ENCODE data around the gene SPATA6L.

DNA sequence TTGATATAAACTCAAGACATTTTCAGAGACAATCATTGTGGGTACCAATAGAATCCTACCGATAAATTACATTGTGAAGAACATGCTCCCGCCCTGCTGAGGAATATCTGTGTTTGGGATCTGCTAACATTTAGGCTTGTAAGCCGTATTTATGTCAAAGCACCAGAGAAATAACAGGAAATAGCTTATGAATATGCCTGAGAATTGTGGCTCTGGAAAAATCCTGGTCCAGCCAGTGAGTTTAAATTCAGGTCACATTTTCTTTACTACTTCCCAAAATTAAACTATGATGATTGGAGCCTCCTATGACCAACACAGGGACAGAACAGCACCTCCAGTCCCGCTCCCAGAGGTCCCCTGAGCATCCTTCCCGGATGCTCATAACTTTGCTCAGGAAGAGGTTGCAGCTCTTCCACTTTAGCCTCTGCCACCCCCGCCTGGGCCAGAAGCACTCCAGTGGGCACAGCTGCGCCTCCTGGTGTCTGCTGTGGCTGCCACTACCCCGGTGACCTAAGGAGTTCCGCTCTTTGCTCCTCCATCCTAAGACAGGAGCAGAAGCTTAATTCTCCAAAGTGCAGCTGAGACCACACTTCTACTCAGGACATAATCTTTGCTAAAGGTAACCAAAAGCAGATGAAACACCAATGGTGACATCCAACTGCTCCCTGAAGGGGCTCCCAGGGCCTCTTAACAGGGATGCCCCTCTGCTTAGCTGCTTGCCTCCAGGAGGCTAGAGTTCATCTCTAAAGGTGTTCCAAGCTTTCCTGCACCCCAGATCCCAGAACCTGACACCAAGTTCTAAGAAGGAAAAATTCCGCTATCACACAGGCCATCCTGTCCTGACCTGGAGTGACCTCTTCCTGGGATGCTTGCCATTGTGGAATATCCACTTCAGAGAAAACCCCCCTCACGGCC is 117.2 kb downstream of the SPATA6L start:
- TF ChIP-seq, protein P1, sequence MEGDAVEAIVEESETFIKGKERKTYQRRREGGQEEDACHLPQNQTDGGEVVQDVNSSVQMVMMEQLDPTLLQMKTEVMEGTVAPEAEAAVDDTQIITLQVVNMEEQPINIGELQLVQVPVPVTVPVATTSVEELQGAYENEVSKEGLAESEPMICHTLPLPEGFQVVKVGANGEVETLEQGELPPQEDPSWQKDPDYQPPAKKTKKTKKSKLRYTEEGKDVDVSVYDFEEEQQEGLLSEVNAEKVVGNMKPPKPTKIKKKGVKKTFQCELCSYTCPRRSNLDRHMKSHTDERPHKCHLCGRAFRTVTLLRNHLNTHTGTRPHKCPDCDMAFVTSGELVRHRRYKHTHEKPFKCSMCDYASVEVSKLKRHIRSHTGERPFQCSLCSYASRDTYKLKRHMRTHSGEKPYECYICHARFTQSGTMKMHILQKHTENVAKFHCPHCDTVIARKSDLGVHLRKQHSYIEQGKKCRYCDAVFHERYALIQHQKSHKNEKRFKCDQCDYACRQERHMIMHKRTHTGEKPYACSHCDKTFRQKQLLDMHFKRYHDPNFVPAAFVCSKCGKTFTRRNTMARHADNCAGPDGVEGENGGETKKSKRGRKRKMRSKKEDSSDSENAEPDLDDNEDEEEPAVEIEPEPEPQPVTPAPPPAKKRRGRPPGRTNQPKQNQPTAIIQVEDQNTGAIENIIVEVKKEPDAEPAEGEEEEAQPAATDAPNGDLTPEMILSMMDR (IDR thresholded peaks at IDR 0.05), result peak; percentile 48; the same call in 1 of the 2 replicates
- TF ChIP-seq, protein P2, sequence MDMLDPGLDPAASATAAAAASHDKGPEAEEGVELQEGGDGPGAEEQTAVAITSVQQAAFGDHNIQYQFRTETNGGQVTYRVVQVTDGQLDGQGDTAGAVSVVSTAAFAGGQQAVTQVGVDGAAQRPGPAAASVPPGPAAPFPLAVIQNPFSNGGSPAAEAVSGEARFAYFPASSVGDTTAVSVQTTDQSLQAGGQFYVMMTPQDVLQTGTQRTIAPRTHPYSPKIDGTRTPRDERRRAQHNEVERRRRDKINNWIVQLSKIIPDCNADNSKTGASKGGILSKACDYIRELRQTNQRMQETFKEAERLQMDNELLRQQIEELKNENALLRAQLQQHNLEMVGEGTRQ (IDR thresholded peaks at IDR 0.05; ENCODE audit: borderline replicate concordance, low read depth, low read length), result no peak
- TF ChIP-seq SIN3A (IDR thresholded peaks at IDR 0.05; ENCODE audit: borderline replicate concordance, low read depth, low read length) (no peak), YY1 (IDR thresholded peaks at IDR 0.05; ENCODE audit: low read depth) (no peak), FOSL2 (IDR thresholded peaks at IDR 0.05; ENCODE audit: borderline replicate concordance, low read depth) (no peak)

Data from SK-N-SH (cell line).